GM21381 (cell line): Measurements from ENCODE around the gene GLB1L.

ENCODE experiments used
- ATAC-seq: cut with Tn5 transposase; IDR thresholded peaks from one replicate; pipeline ENCODE4 v1.9.1; 2021; ENCODE audit warnings: mild to moderate bottlenecking, moderate library complexity; ENCODE audit not compliant: unreplicated experiment

Gene GLB1L

GRCh38 chr2:219228041-219228910 lies 17.0 kb downstream of the GLB1L start:
- no peak for ATAC-seq

DNA sequence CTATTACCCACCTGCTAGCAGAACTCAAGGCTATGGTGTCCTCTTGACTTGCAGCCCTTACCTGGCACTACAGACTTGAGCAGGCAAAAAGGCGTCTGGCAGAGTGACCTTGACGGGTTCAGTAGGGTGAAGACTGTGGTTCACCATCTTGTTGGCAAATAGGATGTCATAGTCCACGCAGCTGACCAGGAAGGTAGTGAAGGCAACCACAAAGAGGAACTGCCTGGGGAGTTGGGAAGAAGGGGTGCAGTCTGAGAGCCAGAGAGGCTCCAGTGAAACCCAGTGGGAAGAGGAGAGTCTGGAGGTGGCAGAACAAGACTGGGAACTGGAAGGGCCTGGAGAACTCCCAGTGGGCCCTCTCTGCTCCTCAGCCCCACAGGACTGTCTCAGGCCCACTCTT lies 19.9 kb downstream of the GLB1L start:
- ATAC-seq = no peak

DNA sequence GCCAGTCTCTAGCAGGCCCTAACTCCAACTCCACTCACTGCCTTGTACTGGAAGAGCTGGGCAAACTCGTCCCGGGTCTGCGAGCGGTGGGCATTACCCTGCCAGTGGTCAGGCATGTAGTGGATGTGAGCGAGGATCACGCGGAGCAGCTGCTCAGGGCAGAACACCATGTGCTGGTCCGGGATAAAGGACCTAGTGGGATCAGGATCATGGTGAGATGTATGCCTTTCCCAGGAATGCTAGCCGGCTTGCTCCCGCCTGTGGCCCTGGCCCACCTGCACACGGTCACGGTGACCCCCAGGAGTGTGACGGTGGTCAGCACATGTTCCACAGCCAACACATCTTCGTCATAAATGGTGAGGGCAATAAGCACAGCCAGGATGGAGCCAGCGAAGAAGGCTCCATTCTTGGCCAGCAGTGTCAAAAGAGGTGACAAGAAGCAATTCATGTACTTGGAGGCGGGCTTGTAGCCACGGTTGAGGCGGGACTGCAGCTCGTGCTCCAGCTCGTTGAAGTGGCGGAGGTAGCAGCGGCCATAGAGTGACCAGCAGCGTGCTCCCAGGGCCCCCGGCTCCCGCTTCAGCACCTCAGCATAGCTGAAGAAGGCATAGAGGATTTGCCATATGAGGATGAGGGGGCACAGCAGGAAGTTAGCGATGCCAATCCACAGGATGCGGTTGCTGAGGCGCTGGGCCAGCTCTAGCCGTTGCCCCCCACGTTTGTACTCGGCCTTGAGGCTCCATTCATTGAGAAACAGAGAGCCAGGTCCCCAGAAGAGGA lies 21.2 kb downstream of the GLB1L start:
- no peak for ATAC-seq

GRCh38 chr2:219221957-219222518 lies 23.2 kb downstream of the GLB1L start:
- ATAC-seq = no peak

GRCh38 chr2:219220652-219221402 lies 24.4 kb downstream of the GLB1L start:
- ATAC-seq = no peak

DNA sequence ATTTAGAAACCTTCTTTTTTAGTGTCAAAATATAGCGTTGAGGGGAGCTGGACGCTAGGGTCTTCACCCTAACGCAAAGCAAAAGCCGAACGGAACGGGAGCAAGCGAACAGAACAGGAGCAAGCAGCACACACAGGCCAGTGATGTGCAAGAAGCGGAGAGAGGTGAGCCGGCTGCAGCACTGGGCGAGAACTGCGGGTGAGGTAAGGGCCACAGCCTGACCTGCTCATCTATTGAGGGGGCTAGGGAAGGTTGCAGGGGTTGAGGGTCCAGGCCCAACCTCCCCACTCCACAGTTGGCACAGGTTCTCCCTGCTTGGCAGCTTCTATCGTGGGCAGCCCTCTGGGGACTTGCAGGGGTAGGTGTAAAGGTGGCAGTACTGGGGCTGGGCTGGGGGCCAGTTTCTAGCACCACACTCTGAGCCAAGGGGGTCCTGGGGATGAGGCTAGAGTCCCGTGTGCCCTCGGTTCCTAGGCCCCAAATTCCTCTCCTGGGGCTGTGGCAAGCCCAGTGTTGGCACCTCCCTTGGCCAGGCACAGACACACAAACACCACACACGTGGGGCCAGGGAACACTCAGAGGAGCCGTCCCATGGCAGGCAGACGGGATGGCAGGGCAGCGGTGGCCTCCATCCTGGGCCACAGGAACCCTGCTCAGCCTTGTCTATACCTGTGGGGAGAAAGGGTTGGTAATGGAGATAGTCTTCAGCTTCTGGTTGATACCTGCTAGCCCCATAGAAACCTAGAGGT lies 25.3 kb downstream of the GLB1L start:
- ATAC-seq = no peak

DNA sequence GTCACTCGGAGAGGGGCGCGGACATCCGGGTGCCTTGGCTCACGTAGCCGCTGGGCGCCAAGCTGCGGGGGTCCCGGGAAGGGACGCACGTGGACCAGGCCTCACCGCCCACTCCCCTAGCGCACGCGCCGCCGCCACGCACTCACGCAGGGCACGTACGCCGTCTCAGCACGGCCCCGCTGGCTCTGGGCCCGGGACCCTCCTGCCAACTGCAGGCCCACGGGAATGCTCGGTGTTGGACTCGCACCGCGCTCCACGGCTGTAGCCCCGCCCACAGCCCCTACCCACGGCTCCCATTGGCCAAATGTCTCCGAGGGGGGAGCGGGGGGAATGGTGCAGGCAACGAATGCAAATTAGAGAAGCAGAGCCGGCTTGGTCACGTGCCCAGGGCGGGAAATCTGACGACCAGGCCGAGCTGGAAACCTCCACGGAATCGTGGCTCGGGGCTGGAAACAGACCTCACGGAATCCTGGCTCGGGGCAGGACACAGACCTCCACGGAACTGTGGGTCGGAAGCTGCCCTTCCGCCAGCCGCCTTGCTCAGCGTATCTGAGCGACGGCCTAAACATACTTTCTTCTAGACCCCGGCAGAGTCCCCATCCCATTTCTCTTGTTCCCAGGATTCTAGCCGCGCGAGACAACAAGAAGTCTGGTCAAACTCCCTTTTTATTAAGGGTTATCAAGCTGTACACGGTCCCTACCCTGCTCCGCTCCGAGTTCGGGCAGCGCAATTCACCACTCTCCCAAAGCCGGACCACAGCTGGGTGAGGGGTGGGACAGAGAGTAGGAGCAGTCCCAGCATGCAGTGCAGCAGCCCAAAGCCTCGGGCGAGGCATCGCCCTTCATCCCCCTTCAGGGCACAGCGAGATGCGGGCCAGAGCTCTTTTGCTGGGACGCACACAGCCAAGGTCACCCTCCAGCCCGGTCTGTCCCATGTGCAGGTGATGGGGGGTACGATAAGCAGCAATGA lies 26.2 kb downstream of the GLB1L start, which contains the start of gene ABCB6:
Gene ABCB6, minus strand, starts transcription at position 227 of the 970 bp plus-strand sequence. CDS start 285 bp downstream, outside the sequence.
- peak; percentile 73 for ATAC-seq

DNA sequence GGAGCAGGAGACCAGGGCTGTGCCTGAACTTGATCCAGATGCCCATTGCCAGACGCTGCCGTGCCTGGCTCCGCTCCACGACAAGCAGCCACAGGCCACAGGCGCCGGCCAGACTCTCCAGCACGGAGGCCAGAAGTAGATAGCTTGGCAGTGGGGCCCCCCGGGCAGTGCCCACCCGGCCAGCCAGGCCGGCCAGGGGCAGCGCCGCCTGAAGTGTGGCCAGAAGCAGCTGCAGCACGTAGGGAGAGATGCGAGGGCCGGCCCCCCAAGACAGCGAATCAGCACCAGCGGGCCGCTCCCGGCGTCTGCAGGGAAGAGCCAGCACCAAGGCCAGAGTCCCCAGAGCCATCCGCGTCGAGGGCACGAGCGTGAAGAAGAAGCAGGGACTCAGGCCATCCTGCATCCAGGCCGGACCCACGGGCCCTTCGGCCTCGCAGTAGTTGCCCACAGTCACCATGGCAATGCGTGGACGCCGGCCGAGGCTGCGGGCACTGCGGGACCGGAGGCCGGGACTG lies 27.0 kb downstream of the GLB1L start:
- ATAC-seq = peak; percentile 30

DNA sequence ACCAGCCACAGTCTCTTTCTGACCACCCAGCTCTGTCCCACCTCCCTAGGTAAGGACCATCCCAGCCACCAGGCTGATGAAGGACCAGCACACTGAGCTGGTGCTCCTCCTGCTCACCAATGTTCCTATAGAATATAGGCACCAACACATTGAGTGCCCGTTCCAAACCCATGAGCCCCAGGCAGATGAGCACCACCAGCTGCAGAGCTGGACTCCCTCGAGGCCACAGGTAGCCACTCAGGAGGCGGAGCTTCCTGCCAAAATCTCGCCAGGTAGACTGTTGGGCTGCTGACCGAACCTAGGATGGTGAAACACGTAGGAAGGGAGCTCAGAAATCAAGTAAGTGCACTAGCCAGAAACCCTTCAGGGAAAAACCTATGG lies 28.7 kb downstream of the GLB1L start:
- no peak for ATAC-seq

DNA sequence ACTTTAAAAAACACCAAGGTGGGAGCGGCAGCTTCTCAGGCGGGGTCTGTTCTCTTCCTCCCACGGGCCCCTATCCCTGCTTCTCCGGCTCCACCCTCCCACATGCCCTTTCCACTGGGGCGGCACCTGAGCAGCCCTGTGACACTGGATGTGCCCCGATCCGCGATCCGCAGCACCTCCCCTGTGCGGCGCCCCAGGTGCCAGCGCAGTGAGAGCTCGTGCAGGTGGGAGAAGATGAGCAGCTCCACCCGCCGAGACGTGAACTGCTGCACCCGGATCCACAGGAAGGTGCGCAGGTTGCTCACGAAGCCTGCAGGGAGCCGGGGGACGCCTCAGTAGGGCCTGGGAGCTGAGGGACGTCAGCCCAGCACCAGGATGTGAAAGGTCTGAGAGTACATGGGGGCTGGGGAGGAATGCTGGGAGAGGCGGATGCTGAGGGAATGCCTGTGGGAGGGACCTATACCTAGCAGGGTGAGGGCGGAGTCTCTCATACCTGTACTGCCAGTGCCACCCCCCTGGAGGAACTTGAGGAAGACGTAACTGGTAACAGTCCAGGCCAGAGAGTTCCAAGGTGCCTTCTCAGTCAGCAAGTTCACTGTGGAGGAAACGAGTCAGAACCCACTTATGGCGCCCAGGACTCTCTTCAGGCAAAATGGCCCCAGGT lies 29.2 kb downstream of the GLB1L start:
- no peak for ATAC-seq

- ATAC-seq = no peak
Observed at GRCh38 chr2:219214786-219215185, 30.5 kb downstream of the GLB1L start.

- ATAC-seq = no peak
Observed at GRCh38 chr2:219214141-219214540, 31.1 kb downstream of the GLB1L start.

- no peak for ATAC-seq
Observed at GRCh38 chr2:219213486-219214071, 31.7 kb downstream of the GLB1L start.

DNA sequence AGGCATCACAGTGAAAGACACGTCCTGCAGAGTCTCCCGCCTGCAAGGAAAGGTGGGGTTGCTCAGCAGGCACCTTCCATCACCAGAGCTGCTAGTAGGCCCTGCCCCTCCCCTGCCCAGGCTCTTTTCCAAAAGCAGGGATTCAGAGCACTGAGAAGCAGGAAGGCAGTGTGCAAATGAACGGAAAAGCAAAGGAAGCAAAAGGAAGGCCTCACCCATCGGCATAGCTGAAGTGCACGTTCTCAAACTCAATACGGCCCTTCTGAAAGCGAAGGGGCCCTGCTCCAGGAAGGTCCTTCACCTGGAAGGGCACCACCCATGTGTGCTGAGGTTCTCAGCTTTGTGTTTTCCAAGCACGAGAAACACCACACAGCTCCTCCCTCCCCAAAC lies 32.2 kb downstream of the GLB1L start:
- no peak for ATAC-seq

DNA sequence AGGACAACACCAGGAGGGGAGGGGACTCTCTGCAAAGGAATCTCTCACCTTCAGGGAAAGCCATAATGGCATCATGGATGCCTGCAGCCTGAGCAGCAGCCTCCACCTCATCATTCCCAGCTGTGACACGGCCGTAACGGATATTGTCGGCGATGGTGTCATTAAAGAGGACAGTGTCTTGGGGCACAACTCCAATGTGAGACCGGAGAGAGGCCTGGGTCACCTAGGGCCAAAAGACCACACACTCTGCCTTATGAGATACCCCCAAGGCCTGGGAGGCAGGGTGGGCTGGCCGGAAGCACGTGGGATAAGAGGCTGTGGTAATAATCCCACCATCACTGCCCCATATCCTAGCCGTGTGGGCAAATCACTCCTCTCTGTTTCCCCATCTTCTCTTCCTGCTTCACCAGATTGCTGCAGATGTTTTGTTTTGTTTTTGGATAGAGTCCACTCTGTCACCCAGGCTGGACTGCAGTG lies 34.3 kb downstream of the GLB1L start:
- no peak for ATAC-seq

DNA sequence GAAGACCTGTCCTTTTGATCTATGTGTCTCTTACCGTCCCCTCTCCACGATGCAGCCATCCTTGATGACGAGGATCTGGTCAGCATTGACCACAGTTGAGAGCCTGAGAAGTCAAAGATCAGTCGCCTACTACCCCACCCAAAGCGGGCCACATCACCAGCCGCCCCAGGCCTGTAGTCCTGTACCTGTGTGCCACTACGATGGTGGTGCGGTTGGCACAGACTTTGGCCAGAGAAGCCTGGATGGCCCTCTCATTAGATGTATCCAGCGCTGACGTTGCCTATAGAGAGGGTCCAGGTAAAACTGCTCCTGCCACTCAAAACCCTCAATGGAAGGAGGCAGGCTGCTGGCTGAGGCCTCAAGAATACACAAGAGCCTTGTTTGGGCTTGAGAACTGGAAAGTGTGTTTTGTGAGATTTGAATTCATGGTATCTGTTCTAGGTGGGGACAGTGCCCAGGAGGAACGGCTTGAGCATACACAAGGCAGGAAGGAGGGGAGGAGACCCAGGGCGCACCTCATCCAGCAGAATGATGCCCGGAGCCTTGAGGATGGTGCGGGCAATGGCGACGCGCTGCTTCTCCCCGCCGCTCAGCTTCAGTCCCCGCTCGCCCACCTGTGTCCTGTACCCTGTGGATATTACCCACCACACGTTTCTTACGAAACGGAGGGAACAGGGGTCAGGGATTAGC lies 34.9 kb downstream of the GLB1L start:
- no peak for ATAC-seq
